HL-60 (cell line): ENCODE results near the gene PC.

Experiments used
- TF ChIP-seq, protein P1 (sequence below): IDR thresholded peaks from 2 replicates; pipeline ENCODE4 v1.6.1; 2012; ENCODE audit warnings: low read depth; ENCODE audit not compliant: insufficient replicate concordance
- TF ChIP-seq, protein P2 (sequence below): IDR thresholded peaks from one replicate; pipeline ENCODE4 v1.5.1; 2011; ENCODE audit warnings: low read length, control low read depth, inconsistent platforms; ENCODE audit not compliant: insufficient read depth

DNA sequence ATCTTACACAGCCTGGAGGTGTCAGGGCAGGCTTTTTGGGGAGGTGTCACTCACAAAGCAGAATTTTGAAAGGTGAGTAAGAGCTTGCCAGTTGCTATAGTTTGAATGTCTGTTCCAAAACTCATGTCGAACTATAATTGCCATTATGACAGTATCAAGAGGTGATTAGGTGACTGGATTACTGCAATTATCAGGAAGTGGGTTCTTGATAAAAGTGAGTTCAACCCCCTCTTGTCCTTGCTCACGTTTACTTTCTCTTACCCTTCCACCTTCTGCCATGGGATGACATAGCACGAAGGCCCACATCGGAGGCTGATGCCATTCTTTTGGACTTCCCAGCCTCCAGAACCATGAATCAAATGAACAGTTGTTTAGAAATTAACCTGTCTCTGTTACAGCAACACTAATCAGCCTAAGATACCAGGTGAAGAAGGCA lies 12.2 kb upstream of the PC start:
- TF ChIP-seq, protein P1, sequence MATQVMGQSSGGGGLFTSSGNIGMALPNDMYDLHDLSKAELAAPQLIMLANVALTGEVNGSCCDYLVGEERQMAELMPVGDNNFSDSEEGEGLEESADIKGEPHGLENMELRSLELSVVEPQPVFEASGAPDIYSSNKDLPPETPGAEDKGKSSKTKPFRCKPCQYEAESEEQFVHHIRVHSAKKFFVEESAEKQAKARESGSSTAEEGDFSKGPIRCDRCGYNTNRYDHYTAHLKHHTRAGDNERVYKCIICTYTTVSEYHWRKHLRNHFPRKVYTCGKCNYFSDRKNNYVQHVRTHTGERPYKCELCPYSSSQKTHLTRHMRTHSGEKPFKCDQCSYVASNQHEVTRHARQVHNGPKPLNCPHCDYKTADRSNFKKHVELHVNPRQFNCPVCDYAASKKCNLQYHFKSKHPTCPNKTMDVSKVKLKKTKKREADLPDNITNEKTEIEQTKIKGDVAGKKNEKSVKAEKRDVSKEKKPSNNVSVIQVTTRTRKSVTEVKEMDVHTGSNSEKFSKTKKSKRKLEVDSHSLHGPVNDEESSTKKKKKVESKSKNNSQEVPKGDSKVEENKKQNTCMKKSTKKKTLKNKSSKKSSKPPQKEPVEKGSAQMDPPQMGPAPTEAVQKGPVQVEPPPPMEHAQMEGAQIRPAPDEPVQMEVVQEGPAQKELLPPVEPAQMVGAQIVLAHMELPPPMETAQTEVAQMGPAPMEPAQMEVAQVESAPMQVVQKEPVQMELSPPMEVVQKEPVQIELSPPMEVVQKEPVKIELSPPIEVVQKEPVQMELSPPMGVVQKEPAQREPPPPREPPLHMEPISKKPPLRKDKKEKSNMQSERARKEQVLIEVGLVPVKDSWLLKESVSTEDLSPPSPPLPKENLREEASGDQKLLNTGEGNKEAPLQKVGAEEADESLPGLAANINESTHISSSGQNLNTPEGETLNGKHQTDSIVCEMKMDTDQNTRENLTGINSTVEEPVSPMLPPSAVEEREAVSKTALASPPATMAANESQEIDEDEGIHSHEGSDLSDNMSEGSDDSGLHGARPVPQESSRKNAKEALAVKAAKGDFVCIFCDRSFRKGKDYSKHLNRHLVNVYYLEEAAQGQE = no peak
- TF ChIP-seq, protein P2, sequence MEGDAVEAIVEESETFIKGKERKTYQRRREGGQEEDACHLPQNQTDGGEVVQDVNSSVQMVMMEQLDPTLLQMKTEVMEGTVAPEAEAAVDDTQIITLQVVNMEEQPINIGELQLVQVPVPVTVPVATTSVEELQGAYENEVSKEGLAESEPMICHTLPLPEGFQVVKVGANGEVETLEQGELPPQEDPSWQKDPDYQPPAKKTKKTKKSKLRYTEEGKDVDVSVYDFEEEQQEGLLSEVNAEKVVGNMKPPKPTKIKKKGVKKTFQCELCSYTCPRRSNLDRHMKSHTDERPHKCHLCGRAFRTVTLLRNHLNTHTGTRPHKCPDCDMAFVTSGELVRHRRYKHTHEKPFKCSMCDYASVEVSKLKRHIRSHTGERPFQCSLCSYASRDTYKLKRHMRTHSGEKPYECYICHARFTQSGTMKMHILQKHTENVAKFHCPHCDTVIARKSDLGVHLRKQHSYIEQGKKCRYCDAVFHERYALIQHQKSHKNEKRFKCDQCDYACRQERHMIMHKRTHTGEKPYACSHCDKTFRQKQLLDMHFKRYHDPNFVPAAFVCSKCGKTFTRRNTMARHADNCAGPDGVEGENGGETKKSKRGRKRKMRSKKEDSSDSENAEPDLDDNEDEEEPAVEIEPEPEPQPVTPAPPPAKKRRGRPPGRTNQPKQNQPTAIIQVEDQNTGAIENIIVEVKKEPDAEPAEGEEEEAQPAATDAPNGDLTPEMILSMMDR = no peak
